Esophagus muscularis mucosa (tissue), 4 donors: ENCODE results near the gene TMEM151A. TPM values are rescaled to one million over a fixed set of nuclear protein-coding genes. Genes with fewer than 3 reads are reported as not detected.
"Not testable (repeated sequence)": the region's sequence is repeated elsewhere in the genome, so short reads cannot be mapped to it uniquely, and the experiment has no call there.

Experiments used
- DNase-seq: peaks from one replicate; pipeline ENCODE4 v3.0.0-alpha.2; 2017; ENCODE audit errors: extremely low spot score
- H3K27ac ChIP-seq, 4 donors: fragments of 200-600 bp; sonication (generic); replicated peaks in 1 of 4; 1 replicate in 3 of 4; 2 replicates in 1 of 4; pipeline ENCODE4 v1.5.1; 2016 to 2019; ENCODE audit warnings: mild to moderate bottlenecking in 1 of 4
- H3K27me3 ChIP-seq, 4 donors: fragments of 200-600 bp; sonication (generic); one replicate each; pipeline versions ENCODE4 v1.5.1 to v1.6.0; 2016 to 2019
- H3K36me3 ChIP-seq, 4 donors: fragments of 200-600 bp; sonication (generic); one replicate each; pipeline ENCODE4 v1.5.1; 2016 to 2019
- H3K4me1 ChIP-seq, 4 donors: fragments of 200-600 bp; sonication (generic); one replicate each; pipeline ENCODE4 v1.5.1; 2016 to 2019
- H3K4me3 ChIP-seq, 4 donors: fragments of 200-600 bp; sonication (generic); 1 replicate in 2 of 4; 2 replicates in 2 of 4; pipeline ENCODE4 v1.5.1; 2016 to 2019; ENCODE audit warnings: mild to moderate bottlenecking in 4 of 4, moderate library complexity in 1 of 4
- H3K9me3 ChIP-seq, 4 donors: fragments of 200-600 bp; sonication (generic); 1 replicate in 3 of 4; 2 replicates in 1 of 4; pipeline ENCODE4 v1.5.1; 2016 to 2019
- EP300 ChIP-seq: sonication (generic); formaldehyde crosslinking; IDR thresholded peaks from one replicate; pipeline ENCODE4 v1.6.1; 2017; ENCODE audit warnings: antibody characterized with exemption
- POLR2A ChIP-seq: fragments of 450-650 bp; IDR thresholded peaks from one replicate; pipeline ENCODE4 v1.6.1; 2017; ENCODE audit warnings: antibody characterized with exemption, moderate library complexity, mild to moderate bottlenecking, low read depth
- POLR2AphosphoS5 ChIP-seq, 2 donors: sonication (generic); formaldehyde crosslinking; IDR thresholded peaks; one replicate each; pipeline ENCODE4 v1.6.1; 2017; ENCODE audit warnings: antibody characterized with exemption in 2 of 2
- WGBS: methylation state at CpG from one replicate; pipeline ENCODE4 v1.1.5; 2018; 5-methylcytosine and 5-hydroxymethylcytosine counted together
- intact Hi-C: fragments of 100-400 bp; cut with DNase I; formaldehyde crosslinking; loops from one replicate; pipeline ENCODE4 v1.15.1; 2023
- total RNA-seq, 4 donors: library from RNA; depleted of rRNA; stranded (reverse); fragments of >200 nt; gene quantifications; one replicate each; pipeline versions ENCODE4 v1.1.0 to v1.2.1, GENCODE V29; 2016
- TF ChIP-seq, protein P1 (sequence below), 3 experiments: fragments of 200-600 bp in 2 of 3; fragments of 450-650 bp in 1 of 3; sonication (generic) in 2 of 3; IDR thresholded peaks; one replicate each; pipeline ENCODE4 v1.5.1; 2017 to 2019; ENCODE audit warnings: antibody characterized with exemption in 3 of 3, mild to moderate bottlenecking in 2 of 3, moderate library complexity in 1 of 3

TMEM151A gene
- total RNA-seq, 4 donors from 2014 or later: 0.42 to 0.71 (median 0.54) TPM

DNA sequence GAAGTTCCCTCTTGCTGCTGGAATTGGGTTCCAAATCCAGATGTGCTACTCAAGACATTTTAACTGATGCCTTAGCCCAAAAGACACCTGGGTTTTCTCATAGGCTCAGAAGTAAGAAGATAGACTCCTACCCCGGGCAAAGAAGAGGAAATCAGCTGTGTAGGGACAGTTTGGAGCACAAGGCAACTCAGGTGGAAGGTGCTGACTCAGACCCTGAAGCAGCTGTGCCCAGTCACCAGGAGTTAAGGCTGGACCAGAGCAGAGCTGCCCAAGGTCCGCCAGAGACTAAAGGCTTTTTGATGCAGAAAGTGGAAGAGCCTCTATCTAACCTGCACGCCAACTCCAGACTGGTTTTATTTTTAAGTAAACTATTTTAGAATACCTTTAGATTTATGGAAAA lies 43.9 kb upstream of the TMEM151A start:
- H3K4me1 ChIP-seq: no peaks in the 10 kb centered on the region
- TF ChIP-seq, protein P1, sequence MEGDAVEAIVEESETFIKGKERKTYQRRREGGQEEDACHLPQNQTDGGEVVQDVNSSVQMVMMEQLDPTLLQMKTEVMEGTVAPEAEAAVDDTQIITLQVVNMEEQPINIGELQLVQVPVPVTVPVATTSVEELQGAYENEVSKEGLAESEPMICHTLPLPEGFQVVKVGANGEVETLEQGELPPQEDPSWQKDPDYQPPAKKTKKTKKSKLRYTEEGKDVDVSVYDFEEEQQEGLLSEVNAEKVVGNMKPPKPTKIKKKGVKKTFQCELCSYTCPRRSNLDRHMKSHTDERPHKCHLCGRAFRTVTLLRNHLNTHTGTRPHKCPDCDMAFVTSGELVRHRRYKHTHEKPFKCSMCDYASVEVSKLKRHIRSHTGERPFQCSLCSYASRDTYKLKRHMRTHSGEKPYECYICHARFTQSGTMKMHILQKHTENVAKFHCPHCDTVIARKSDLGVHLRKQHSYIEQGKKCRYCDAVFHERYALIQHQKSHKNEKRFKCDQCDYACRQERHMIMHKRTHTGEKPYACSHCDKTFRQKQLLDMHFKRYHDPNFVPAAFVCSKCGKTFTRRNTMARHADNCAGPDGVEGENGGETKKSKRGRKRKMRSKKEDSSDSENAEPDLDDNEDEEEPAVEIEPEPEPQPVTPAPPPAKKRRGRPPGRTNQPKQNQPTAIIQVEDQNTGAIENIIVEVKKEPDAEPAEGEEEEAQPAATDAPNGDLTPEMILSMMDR (IDR thresholded peaks at IDR 0.05): no peak
- no peak for TF ChIP-seq EP300
- no peaks in the 10 kb centered on the region for H3K27me3 ChIP-seq
- H3K36me3 ChIP-seq: peaks cover 0 to 56% (median 34%) of the 10 kb centered on the region in 4 donors
- WGBS: 62% methylated on average over 3 of the region's 3 CpGs
- H3K27ac ChIP-seq: no peak overlapping the region
- H3K9me3 ChIP-seq: no peaks in the 10 kb centered on the region
- H3K4me3 ChIP-seq: no peak overlapping the region
- intact Hi-C loops: no loop called here
- DNase-seq: no peak

DNA sequence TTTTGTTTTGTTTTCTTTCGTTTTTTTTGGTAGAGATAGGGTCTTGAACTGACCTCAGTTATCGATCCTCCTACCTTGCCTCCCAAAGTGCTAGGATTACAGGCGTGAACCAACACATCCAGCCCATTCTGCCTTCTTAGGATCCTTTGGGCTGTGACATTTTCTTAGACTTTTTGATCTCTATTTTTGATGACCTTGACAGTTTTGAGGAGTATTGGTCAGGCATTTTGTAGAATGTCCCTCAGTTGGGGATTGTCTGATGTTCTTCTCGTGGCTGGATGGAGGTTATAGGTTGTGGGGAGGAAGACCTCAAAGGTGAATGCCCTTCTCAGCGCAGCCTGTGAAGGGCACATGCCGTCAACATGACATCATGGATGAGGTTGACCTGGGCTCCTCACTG lies 42.8 kb upstream of the TMEM151A start:
- H3K36me3 ChIP-seq: peaks cover 0 to 45% (median 23%) of the 10 kb centered on the region in 4 donors
- intact Hi-C loops: no loop called here
- DNase-seq: no peak
- WGBS: 86% methylated on average over 5 of the region's 6 CpGs
- H3K9me3 ChIP-seq: no peaks in the 10 kb centered on the region
- no peaks in the 10 kb centered on the region for H3K4me1 ChIP-seq
- no peaks in the 10 kb centered on the region for H3K27me3 ChIP-seq
- H3K4me3 ChIP-seq: no peak overlapping the region
- H3K27ac ChIP-seq: no peak overlapping the region
- TF ChIP-seq EP300 (no peak), POLR2AphosphoS5 (IDR thresholded peaks at IDR 0.05) (no peak), POLR2A (no peak)
- TF ChIP-seq, protein P1 (IDR thresholded peaks at IDR 0.05): no peak

DNA sequence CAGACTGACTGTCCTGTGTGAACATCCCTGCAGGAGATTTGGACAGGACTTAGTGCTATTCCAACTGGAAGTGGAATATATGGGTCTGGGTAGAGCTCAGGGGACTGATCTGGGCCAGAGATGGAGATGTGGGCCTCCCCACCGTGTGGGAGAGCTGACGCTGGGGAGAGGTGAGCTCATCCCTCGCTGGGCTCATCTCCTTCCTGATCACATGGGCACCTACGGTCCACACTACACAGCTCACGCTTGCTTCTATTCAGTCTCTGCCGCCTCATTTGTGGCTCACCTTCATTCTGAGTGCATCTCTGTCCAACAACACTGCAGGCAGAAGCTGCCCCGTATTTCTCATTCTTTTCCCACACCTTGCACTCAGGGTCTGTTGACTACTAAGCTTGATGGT lies 39.9 kb upstream of the TMEM151A start:
- H3K4me1 ChIP-seq: peaks cover 2 to 6% (median 5%) of the 10 kb centered on the region in 4 donors
- no peaks in the 10 kb centered on the region for H3K9me3 ChIP-seq
- H3K27ac ChIP-seq: no peak overlapping the region
- no peak for DNase-seq
- TF ChIP-seq POLR2AphosphoS5 (IDR thresholded peaks at IDR 0.05): no peak
- TF ChIP-seq EP300: no peak
- TF ChIP-seq POLR2A: no peak
- TF ChIP-seq, protein P1 (IDR thresholded peaks at IDR 0.05): no peak
- H3K36me3 ChIP-seq: peaks cover 0 to 23% (median 5%) of the 10 kb centered on the region in 4 donors
- WGBS: 67% methylated on average over 7 of the region's 7 CpGs
- intact Hi-C loops: no loop called here
- no peaks in the 10 kb centered on the region for H3K27me3 ChIP-seq
- H3K4me3 ChIP-seq: no peak overlapping the region

DNA sequence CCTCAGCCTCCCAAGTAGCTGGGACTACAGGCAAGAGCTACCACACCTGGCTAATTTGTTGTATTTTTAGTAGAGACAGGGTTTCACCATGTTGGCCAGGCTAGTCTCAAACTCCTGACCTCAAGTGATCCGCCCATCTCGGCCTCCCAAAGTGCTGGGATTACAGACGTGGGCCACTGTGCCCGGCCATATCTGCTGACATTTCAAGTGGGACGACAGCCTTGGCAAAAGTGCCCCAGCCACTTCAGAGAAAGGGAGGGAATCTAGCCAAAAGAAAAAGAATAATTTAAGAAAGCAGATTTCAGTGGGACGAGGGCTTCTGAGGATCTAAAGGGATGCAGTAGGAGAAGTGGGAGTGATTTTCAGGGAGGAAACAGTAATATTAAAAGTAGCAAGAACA lies 38.6 kb upstream of the TMEM151A start:
- WGBS: 83% methylated on average over 6 of the region's 6 CpGs
- intact Hi-C loops, H3K27me3 ChIP-seq, DNase-seq, H3K9me3 ChIP-seq, H3K27ac ChIP-seq, H3K4me3 ChIP-seq: not testable (repeated sequence)
- peaks cover 7 to 11% (median 9%) of the 10 kb centered on the region in 4 donors for H3K4me1 ChIP-seq
- H3K36me3 ChIP-seq: peaks cover 0 to 18% (median 5%) of the 10 kb centered on the region in 4 donors

DNA sequence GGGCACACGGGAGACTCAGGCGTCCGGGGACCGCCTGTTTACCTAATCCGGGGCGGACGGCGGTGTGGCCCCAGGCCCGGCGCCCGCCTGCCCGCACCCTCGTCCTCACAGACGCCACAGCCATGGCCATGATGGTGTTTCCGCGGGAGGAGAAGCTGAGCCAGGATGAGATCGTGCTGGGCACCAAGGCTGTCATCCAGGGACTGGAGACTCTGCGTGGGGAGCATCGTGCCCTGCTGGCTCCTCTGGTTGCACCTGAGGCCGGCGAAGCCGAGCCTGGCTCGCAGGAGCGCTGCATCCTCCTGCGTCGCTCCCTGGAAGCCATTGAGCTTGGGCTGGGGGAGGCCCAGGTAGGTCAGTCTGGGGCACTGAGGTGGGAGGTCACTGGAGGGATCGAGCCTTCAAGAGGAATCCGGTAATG lies 33.2 kb upstream of the TMEM151A start:
- Histone ChIP-seq H3K27ac (peak overlapping the region; percentile 83 to 89 (median 86)), H3K36me3 (peaks cover 10 to 45% (median 40%) of the 10 kb centered on the region in 4 donors), H3K27me3 (no peaks in the 10 kb centered on the region), H3K4me3 (peak overlapping the region; percentile 82 to 100 (median 90)), H3K9me3 (no peaks in the 10 kb centered on the region), H3K4me1 (peaks cover 14 to 23% (median 21%) of the 10 kb centered on the region in 4 donors)
- intact Hi-C loops: loop anchor here (1.0 kb wide), 1 partner anchor 38 kb away; no protein-coding TSS in a partner anchor
- no peak for TF ChIP-seq POLR2AphosphoS5 (IDR thresholded peaks at IDR 0.05)
- TF ChIP-seq EP300: no peak
- TF ChIP-seq, protein P1 (IDR thresholded peaks at IDR 0.05): peak in 1 of 3 experiments; percentile 2
- TF ChIP-seq POLR2A: no peak
- DNase-seq: no peak
- WGBS: 11% methylated on average over 2 of the region's 28 CpGs
